Activated CD4-positive, alpha-beta T cell treated with anti-CD3 and anti-CD28 coated beads, Interleukin-2, amount 50 U/mL, for 48 hours (primary cell): ENCODE results near the gene SS18L1.
A peak's percentile ranks its signal among the peaks of the same experiment; 100 is the strongest.

Experiments used
- DNase-seq, 2 experiments: peaks; one replicate each; pipeline ENCODE4 v3.0.0-alpha.2; 2020

The SS18L1 gene

GRCh38 chr20:62215991-62216635, 72.5 kb downstream of the SS18L1 start:
- DNase-seq = no peak

GRCh38 chr20:62216636-62217566, 73.3 kb downstream of the SS18L1 start:
- no peak for DNase-seq

GRCh38 chr20:62217913-62218773, 74.6 kb downstream of the SS18L1 start:
- no peak for DNase-seq

GRCh38 chr20:62219101-62219991, 75.8 kb downstream of the SS18L1 start:
- DNase-seq = no peak

- DNase-seq = peak; percentile 25 to 32
Observed at GRCh38 chr20:62219992-62220665, 76.6 kb downstream of the SS18L1 start, which contains the start of gene HRH3. Gene HRH3 (minus strand): TSS chr20:62220278. CDS start chr20:62219970, 308 bp downstream.

- no peak for DNase-seq
Observed at GRCh38 chr20:62220666-62221568, 77.3 kb downstream of the SS18L1 start.

GRCh38 chr20:62222266-62222850, 78.8 kb downstream of the SS18L1 start:
- no peak for DNase-seq

GRCh38 chr20:62222972-62223371, 79.4 kb downstream of the SS18L1 start:
- no peak for DNase-seq

GRCh38 chr20:62223571-62223970, 80.0 kb downstream of the SS18L1 start:
- DNase-seq = no peak

GRCh38 chr20:62224113-62224855, 80.7 kb downstream of the SS18L1 start:
- DNase-seq = no peak

- no peak for DNase-seq
Observed at GRCh38 chr20:62225026-62225425, 81.5 kb downstream of the SS18L1 start.

- no peak for DNase-seq
Observed at GRCh38 chr20:62225820-62226635, 82.5 kb downstream of the SS18L1 start.

- DNase-seq = no peak
Observed at GRCh38 chr20:62226707-62227590, 83.4 kb downstream of the SS18L1 start.

- no peak for DNase-seq
Observed at GRCh38 chr20:62227591-62227976, 84.0 kb downstream of the SS18L1 start.

GRCh38 chr20:62227977-62228958, 84.7 kb downstream of the SS18L1 start:
- DNase-seq = no peak
